Activated CD4-positive, alpha-beta T cell treated with anti-CD3 and anti-CD28 coated beads, Interleukin-2, Interleukin-4, amounts not matched to agents 100 ng/mL and 50 ng/mL, durations not matched to agents 16 hours and 8 hours (primary cell): ENCODE data around the gene TMEM72.
"Not testable (repeated sequence)": the region's sequence is repeated elsewhere in the genome, so short reads cannot be mapped to it uniquely, and the experiment has no call there.

Experiments
- DNase-seq: peaks from one replicate; pipeline ENCODE4 v3.0.0-alpha.2; 2020; ENCODE audit warnings: low spot score

The TMEM72 gene

DNA sequence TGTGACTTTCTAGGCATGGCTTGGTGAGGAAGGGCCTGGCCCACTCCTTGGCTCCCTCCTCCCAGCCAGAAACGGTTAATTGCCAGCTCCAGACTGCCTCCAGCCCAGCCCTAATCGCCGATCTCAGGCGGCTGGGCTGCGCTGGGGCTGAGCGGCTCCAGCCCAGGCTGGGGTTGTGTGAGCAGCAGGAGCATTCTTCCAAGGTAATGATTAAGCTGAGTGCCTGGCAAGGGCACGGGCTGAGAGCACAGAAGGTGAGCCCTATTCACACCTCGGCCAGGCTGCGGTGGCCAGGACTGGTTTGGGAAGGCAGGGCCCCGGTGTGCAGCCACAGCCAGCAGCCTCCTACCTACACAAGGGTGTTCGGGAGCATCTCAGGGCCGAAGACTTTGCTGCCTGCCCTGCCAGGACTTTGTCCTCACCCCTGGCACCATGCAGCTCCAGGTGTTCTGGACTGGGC lies at the start of gene TMEM72:
Gene TMEM72 (plus strand): TSS at position 257 of the 460 bp plus-strand sequence. CDS start 176 bp downstream, at position 433.
- DNase-seq: no peak

DNA sequence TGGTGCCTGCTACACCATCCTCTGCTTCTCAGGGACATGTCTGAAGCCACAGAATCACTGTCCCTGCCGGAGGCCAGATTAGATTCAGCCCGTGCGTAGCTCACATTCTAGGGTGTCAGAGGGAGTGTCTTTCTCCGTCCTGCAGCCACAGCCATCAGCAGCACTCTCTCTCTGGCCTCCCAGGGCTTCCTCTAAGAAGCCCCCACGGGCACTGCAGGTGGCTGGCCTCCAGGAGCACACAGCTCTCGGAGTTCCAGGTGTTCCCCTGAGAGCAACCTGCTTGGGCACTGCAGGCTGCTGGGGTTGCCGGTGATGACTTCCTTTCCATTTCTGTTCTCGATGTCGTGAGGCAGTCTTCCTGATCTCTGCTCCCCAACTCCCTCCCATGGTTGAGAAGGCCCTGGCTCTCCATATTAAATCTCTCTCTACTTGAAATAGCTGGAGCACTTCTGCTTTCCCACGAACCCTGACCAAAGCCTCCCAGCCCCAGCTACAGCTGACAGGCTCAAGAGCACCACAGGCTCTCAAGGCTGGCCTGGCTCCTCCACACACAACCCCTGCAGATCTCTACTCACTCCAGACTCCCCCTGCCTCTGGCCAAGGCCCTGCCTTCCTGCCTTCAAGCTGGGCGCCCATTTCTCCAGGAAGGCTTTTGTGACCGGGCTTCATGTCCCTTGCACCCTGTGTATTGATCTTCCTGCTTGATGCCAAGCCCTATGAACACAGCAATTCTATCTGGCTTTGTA lies 49.0 kb upstream of the TMEM72 start:
- DNase-seq: no peak

- no peak for DNase-seq
Measured at GRCh38 chr10:44862924-44863323, 48.2 kb upstream of the TMEM72 start.

DNA sequence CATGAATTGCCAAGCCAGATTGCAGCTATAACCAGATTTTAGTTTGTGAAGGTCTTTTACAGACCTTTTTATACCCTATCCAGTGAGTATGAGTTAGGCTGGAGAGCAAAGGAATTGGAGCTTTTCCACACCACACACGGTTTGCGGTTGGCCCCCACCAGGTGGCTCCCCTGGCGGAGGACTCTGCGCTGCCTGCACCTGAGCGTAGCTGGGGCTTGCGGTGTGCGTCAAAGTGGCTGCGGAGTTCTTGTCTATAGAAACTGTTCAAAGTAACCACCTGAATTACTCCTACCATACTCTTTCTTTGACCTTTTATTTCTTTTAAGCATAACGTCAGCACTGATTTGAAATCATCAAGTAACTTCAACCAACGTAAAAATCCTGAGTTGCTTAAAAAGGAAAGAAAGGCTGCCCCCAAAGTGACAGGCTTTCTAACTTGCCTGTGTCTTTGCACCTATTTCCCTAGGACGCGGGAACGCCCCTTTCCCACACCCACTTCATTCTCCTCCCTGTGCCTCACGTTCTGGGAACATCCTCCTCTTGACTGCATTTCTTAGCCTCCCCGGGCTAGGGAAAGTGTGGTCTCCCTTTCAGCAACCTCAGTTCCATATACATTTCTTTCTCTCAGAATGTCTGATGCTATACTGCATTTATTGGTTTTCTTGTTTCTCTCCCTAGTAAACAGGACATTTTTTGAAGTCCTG lies 47.6 kb upstream of the TMEM72 start:
- no peak for DNase-seq

GRCh38 chr10:44864051-44864450 lies 47.1 kb upstream of the TMEM72 start:
- DNase-seq: no peak

- peak; percentile 82 for DNase-seq
Measured at GRCh38 chr10:44864637-44865288, 46.4 kb upstream of the TMEM72 start.

DNA sequence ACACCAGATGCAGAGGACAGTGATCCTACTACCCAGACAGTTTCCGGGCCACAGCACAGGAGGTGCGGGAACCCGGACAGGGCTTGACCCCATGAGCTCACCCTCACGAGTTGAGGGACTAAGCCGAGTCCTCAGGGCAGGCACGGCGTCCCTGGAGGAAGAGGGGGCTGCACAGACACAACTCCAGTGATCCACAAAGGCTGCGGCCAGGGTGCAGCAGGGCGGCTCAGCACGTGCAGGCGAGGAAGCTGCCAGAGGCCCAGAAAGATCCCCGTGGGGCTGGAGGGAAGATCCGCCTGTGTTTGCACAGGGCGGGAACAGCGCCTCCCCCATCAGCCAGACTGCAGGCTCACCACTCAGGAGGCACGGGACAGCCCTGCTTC lies 45.9 kb upstream of the TMEM72 start:
- no peak for DNase-seq

DNA sequence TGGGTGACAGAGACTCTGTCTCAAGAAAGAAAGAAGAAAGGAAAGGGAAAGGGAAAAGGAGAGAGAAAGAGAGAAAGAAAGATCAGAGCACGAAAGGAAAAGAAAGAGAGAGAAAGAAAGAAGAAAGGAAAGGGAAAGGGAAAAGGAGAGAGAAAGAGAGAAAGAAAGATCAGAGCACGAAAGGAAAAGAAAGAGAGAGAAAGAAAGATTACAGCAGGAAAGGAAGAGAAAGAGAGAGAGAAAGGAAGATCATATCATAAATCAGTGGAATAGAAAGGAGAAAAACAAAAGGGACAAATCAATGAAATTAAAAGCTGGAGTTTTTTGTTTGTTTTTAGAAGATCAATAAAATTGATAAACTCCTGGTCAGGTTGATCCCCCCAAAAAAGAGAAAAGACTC lies 44.8 kb upstream of the TMEM72 start:
- DNase-seq: not testable (repeated sequence)

- no peak for DNase-seq
Measured at GRCh38 chr10:44870031-44870430, 41.1 kb upstream of the TMEM72 start.

DNA sequence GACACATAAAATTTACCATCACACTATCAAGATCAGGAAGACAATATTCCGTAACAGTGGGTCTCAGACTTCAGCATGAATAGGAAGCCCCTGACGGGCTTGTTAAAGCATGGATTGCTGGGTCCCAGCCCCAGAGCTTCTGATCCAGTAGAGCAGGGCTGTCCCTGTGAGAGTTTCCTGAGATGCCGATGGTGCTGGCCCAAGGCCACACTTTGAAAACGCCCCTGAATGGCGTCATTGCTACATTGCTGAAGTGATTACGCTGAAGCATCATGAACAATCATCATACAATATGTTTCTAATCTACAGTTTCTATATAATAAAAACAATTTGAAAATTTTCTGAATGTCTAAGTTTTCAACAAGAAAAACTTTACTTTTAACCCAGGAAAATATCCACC lies 38.0 kb upstream of the TMEM72 start:
- DNase-seq: no peak

DNA sequence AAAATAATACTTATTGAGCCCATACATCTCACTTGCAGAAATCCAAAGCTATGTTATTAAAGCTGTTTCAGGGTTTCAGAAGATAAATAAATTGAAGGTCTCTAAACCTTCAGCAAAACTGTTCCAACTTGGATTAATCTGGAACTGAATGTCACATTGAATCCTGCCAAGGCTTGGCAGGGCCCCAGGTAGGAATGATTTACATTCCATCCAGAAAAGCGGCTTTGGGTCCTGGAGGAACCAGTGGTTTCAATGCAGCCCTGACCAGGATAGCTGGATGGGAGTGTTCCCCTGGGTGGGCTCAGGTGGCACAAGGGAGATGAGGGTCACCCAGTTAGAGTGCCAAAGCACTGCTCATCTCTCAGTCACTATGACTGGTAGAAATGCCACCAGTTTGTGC lies 37.0 kb upstream of the TMEM72 start:
- DNase-seq: no peak

DNA sequence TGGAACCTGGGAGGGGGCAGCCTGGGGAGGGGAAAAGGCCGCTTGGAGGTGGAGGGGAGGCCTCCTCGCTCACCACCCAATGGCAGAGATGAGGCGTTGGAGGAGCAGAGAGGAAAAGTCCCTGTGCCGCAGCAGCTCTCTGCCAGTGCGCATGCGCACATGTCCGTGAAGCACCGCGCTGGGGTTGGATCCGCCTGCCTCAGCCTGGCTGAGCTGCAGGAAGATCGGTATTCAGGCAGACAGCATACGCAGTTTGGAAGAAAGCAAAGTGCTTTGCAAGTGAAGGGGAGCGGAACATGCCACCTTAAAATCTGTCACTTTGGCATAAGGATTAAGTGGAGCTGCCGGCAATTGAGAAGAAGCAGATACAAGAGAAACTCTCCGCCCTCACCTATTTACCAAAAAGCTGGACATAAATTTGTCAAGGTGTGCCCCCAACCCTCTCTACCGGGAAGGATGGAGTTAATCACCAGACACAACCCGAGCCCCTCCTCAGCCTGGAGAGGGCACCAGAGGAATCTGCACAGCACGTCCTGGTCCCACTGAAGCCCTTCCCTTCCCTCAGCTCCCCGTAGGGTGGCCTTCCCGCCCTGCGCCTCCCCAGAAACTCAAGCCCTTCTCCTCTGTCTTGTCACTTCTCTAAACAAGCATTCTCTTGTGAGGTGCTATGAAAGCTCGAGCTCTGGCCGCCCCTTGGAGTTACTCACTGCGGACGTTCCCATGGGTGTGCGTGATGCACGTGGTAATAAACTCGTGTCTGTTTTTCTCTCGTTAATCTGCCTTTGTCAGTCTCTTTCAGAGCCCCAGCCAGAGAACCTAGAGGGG lies 32.2 kb upstream of the TMEM72 start:
- DNase-seq: peak; percentile 77

GRCh38 chr10:44879531-44879899 lies 31.6 kb upstream of the TMEM72 start:
- DNase-seq: no peak

GRCh38 chr10:44880090-44880715 lies 30.9 kb upstream of the TMEM72 start:
- no peak for DNase-seq

GRCh38 chr10:44881649-44882048 lies 29.5 kb upstream of the TMEM72 start:
- no peak for DNase-seq

GRCh38 chr10:44882166-44882720 lies 28.9 kb upstream of the TMEM72 start:
- DNase-seq: no peak

DNA sequence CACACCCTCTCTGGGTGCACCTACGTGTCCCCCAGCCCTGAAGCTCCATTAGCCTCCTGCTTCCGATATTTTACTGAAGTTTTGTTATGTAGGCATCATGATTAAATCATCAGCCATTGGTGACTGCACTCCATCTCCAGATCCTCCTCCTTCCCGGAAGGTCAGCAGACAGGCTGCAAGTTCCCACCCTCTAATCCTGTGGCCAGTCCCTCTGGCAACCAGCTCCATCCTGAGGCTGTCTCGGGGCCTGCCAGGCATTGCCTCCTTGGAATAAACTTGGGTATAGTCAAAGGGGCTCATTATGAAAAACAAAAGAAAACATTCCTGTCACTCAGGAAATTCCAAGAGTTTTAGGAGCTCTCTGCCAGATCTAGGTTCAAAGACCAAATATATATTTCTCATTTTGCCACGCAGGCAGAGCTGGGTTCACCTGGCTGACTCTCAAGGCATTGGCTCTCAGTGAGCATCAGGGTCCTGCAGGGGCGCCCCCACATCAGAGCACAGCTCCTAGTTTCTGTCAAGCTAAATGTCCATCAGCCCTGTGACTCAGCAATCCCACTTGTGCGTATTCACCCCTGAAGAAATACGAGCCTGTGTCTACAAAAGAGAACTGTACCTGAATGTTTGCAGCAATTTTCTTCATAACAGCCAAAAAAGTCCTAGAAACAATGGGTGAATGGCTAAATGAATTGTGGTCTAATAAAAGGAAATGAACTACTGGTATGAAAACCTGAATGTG lies 27.4 kb upstream of the TMEM72 start:
- no peak for DNase-seq

DNA sequence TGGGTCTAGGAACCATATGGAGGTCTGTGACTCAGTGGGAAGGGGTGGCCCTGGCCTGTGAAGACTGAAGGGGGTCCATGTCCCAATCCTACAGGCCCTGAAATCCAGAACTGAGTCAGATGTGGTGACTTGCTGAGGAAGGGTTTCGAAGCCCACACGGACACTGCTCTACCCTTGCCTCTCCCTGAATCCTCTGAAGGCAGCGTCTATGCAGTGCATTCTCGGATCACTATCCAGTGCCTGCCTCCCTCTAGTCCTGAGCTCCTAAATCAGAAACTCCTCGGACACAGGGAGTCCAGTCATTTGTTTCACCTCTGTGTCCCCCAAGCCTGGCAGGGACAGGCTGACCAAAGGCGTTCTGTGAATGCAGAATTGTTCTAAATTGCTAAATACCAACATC lies 25.4 kb upstream of the TMEM72 start:
- DNase-seq: no peak

GRCh38 chr10:44886966-44887365 lies 24.2 kb upstream of the TMEM72 start:
- DNase-seq: no peak

GRCh38 chr10:44888886-44889285 lies 22.3 kb upstream of the TMEM72 start:
- no peak for DNase-seq

- no peak for DNase-seq
Measured at GRCh38 chr10:44889834-44890233, 21.3 kb upstream of the TMEM72 start.
